ENCODE data around the gene APEX2.
"Not testable (repeated sequence)": the region's sequence is repeated elsewhere in the genome, so short reads cannot be mapped to it uniquely, and the experiment has no call there.

APEX2 gene, protein sequence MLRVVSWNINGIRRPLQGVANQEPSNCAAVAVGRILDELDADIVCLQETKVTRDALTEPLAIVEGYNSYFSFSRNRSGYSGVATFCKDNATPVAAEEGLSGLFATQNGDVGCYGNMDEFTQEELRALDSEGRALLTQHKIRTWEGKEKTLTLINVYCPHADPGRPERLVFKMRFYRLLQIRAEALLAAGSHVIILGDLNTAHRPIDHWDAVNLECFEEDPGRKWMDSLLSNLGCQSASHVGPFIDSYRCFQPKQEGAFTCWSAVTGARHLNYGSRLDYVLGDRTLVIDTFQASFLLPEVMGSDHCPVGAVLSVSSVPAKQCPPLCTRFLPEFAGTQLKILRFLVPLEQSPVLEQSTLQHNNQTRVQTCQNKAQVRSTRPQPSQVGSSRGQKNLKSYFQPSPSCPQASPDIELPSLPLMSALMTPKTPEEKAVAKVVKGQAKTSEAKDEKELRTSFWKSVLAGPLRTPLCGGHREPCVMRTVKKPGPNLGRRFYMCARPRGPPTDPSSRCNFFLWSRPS
- total RNA-seq: 9.4 to 34.9 (median 26.7) reads per million in 9 experiments

DNA sequence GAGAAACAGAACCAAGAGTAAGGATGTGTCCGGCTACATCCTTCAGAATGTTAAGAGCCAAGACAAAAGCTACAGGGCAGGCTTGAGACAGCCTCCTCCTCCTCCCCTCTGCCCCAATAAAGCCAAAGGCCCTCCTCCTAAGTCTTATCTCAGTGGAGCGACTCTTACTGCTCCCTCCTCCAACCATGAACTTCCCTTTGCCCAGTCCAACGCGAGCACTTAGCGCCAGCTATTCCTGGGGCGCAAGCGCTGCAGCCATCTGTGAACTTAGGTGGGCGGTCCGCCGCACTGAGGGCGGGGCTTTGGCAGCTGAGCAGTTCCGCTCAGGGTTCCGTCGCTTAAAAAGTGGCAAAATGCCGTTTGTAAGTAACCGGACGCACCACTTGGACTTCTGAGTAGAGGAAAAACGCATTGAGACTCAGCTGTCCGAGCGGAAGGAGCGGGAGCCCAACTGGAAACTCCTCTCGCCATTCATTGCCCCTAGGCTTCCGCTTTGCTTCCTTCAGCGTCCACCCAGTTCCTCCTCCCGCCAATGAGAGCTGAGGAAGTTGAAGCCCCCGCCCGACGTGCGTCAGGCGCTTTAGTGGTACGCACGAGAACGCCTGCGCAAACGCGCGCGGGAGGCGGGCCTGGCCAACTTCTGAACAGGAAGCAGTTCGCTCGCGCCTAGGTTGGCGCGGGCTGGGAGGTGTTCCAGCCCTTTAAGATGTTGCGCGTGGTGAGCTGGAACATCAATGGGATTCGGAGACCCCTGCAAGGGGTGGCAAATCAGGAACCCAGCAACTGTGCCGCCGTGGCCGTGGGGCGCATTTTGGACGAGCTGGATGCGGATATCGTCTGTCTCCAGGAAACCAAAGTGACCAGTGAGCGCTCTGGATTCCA is at the start of gene APEX2:
Gene APEX2, plus strand, starts transcription at position 647 of the 882 bp plus-strand sequence. Its CDS starts 60 bp downstream, at position 707.
- peaks cover 11% of the 10 kb centered on the region for H3K36me3 Mint-ChIP-seq (ENCODE audit: insufficient read depth)
- H3K27me3 Mint-ChIP-seq: no peaks in the 10 kb centered on the region
- H3K9me3 Mint-ChIP-seq: no peaks in the 10 kb centered on the region
- peak; percentile 95 for ATAC-seq (replicated peaks)
- peak within 1 kb of the TSS; percentile 96 to 97 for H3K27ac Mint-ChIP-seq
- H3K4me1 Mint-ChIP-seq (ENCODE audit: low read depth in 2 of 2): peaks cover 19 to 28% of the 10 kb centered on the region in 2 donors
- H3K4me3 Mint-ChIP-seq: peak within 1 kb of the TSS; percentile 95
- DNase-seq: peak; percentile 79 to 81 (median 81)

DNA sequence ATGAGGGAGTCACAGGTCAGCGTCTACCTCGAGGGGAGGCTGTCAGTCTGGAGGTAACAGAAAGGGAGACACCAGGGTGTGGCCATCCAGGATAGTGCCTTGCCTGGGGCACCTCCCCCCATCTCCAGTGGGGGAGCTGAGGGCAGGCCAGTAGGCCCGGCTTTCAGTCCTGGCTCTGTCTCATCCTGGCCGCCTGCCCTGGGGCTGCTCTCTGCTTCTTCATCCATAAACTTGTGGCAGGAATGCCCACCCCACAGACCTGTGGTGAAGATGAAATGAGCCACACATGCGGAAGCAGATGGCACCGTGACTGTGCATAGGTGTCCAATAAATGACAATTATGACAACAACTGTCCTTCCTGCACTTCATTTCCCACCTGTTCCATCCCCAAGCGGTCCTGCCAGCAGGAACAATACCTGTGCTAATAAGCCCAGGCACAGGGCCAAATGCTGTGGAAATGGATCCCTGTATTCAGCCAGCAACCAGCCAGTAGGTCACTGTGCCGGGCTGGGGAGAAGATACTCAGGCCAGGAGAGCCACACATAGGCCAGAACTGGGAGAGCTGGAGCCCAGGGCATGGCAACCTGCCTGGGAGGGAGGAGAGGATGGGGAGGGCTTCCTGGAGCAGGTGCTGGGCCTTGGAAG is 49.3 kb upstream of the APEX2 start:
- Mint-ChIP-seq H3K9me3 (no peaks in the 10 kb centered on the region), H3K4me1 (ENCODE audit: low read depth in 2 of 2) (no peaks in the 10 kb centered on the region), H3K27me3 (no peaks in the 10 kb centered on the region), H3K27ac (no peak overlapping the region), H3K4me3 (no peak overlapping the region), H3K36me3 (ENCODE audit: insufficient read depth) (no peaks in the 10 kb centered on the region)
- DNase-seq: no peak
- ATAC-seq (replicated peaks): no peak

DNA sequence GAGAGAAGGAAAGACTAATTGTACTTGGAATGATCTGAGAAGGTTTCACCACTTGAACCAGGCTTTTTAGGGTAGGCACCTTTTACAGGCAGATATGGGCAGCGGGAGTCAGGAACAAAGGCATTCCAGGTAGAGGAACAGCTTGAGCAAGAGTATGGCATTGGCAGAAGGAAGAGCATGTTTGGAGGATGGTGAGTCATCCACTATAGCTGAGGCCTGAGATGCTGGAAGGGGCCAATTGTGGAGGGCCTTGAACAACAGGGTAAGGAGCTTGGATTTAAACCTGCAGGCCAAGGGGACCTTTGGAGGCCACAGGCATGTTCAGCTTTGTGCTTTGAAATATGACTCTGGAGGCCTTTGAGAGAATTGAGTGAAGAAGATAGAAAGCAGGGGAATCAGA is 38.4 kb upstream of the APEX2 start:
- H3K27ac Mint-ChIP-seq: no peak overlapping the region
- ATAC-seq (replicated peaks): no peak
- H3K4me1 Mint-ChIP-seq (ENCODE audit: low read depth in 2 of 2): peaks cover 4 to 6% of the 10 kb centered on the region in 2 donors
- peaks cover 0 to 5% of the 10 kb centered on the region in 2 donors for H3K27me3 Mint-ChIP-seq
- H3K4me3 Mint-ChIP-seq: no peak overlapping the region
- peaks cover 4% of the 10 kb centered on the region for H3K36me3 Mint-ChIP-seq (ENCODE audit: insufficient read depth)
- no peaks in the 10 kb centered on the region for H3K9me3 Mint-ChIP-seq
- DNase-seq: no peak

DNA sequence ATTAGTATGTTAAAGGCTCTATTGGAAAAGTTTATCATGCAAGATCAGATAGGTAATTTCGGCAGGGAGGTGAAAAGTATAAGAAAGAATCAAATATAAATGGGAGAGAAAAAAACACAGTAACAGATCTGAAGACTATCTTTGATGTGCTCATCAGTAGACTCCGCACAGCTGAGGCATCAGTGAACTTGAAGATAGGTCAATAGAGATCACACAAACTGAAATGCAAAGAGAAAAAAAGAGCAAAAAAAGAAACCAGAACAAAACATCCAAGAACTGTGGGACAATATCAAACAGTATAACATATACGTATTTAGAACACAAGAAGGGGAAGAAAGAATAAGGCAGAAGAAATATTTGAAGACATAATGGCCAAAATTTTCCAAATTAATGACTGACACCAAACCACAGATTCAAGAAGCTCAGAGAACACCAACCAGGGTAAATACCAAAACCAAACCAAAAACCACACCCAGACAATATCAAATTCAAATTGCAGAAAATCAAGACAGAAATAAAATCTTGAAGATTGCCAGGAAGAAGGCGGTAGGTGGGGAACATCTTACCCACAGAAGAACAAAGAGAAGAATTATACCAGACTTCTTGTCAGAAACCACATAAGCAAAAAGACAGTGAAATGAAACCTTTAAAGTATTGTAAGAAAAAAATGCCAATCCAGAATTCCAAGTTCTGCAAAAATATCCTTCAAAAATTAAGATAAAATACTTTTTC is 35.2 kb upstream of the APEX2 start:
- DNase-seq (no peak), ATAC-seq (replicated peaks) (no peak)
- Mint-ChIP-seq H3K36me3 (ENCODE audit: insufficient read depth) (peaks cover 4% of the 10 kb centered on the region), H3K27ac (no peak overlapping the region), H3K9me3 (no peaks in the 10 kb centered on the region), H3K27me3 (no peaks in the 10 kb centered on the region), H3K4me3 (no peak overlapping the region), H3K4me1 (ENCODE audit: low read depth in 2 of 2) (peaks cover 4 to 6% of the 10 kb centered on the region in 2 donors)

DNA sequence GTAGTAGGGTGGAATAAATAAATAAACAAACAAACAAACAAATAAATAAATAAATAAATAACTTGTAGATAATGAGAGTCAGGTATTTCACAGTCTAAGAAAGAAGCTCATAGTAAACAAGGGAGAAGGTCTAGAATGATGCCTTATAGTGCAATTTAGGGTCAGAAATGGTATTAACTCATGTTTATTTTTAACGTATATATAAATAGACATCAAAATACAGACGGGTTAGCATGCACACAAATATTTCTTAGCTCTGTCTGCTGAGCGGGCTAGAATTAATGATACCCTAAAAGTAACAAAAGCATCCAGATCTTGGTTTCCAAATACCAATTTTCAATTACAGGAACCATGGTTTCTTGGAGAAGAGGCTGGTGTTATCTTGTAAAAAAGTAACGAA is 22.8 kb upstream of the APEX2 start:
- DNase-seq (no peak), ATAC-seq (replicated peaks) (no peak)
- Mint-ChIP-seq H3K9me3 (no peaks in the 10 kb centered on the region), H3K4me1 (ENCODE audit: low read depth in 2 of 2) (no peaks in the 10 kb centered on the region), H3K4me3 (no peak overlapping the region), H3K27ac (no peak overlapping the region), H3K27me3 (peaks cover 0 to 6% of the 10 kb centered on the region in 2 donors), H3K36me3 (ENCODE audit: insufficient read depth) (no peaks in the 10 kb centered on the region)

DNA sequence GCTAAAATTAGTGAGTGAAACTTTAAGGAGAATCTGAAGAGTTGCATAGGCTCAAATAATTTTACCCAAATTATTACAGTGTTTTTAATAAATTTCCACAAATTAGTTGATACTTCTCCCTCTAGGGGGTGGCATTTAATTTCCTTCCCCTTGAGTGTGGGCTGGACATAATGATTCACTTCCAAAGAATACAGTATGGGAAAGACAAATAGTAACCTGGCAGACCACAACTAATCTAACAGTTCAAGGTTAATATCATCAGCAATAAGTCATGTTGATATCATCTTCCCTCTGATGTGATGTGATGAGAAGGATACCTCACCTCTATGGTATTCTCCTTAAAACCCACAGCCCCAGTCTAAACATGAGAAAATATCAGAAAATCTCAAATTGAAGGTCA is 21.7 kb upstream of the APEX2 start:
- Mint-ChIP-seq H3K27me3 (peaks cover 0 to 6% of the 10 kb centered on the region in 2 donors), H3K9me3 (no peaks in the 10 kb centered on the region), H3K36me3 (ENCODE audit: insufficient read depth) (no peaks in the 10 kb centered on the region), H3K4me1 (ENCODE audit: low read depth in 2 of 2) (no peaks in the 10 kb centered on the region), H3K27ac (no peak overlapping the region), H3K4me3 (no peak overlapping the region)
- DNase-seq (no peak), ATAC-seq (replicated peaks) (no peak)

DNA sequence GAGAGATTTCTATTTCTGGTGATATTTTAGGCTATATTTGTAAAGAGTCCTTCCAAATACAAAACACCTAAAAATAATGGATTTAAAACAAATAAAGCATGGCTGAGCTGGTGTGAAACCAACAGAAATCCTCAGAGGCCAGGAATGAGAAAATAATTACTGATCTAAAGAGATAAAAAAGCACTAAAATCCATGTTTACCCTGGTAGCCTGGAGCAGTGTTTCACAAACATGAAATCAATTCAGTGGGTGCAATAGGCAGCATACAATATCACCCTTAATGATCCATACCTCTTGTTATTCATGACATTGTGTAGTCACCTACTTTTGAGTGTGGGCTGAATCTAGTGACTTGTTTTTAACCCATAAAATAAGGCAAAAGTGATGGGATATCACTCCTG is 20.7 kb upstream of the APEX2 start:
- ATAC-seq (replicated peaks) (no peak), DNase-seq (no peak)
- Mint-ChIP-seq H3K4me1 (ENCODE audit: low read depth in 2 of 2) (no peaks in the 10 kb centered on the region), H3K27ac (no peak overlapping the region), H3K4me3 (no peak overlapping the region), H3K36me3 (ENCODE audit: insufficient read depth) (no peaks in the 10 kb centered on the region), H3K27me3 (peaks cover 0 to 1% of the 10 kb centered on the region in 2 donors), H3K9me3 (no peaks in the 10 kb centered on the region)

DNA sequence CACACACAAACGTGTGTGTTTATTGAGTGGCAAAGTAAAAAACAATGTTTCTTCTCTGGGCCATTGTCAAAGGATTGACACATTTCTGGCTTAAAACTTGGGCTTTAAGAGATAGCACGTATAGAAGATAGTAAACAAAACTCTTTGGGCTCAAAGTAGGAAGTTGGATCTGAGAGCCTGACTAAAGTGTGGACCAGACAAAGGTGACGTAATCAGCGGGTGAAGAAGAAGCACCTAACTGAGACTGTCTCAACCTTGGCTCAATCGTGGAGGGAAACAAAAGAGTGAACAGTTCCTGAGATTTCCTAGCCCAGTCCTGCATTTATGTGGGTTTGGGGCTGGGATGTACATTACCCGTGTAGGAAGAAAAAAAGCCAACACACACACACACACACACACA is 19.8 kb upstream of the APEX2 start:
- Mint-ChIP-seq H3K4me3 (no peak overlapping the region), H3K36me3 (ENCODE audit: insufficient read depth) (no peaks in the 10 kb centered on the region), H3K27me3 (no peaks in the 10 kb centered on the region), H3K4me1 (ENCODE audit: low read depth in 2 of 2) (no peaks in the 10 kb centered on the region), H3K27ac (no peak overlapping the region), H3K9me3 (no peaks in the 10 kb centered on the region)
- DNase-seq (no peak), ATAC-seq (replicated peaks) (no peak)

DNA sequence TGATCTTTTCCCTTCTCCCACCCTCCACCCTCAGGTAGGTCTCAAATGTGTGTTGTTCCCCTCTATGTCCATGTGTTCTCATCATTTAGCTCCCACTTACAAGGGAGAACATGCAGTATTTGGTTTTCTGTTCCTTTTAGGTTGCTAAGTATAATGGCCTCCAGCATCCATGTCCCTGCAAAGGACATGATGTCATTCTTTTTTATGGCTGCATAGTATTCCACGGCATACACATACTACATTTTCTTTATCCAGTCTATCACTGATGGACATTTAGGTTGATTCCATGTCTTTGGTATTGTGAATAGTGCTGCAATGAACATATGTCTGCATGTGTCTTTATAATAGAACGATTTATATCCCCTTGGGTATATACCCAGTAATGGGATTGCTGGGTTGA is 16.9 kb upstream of the APEX2 start:
- not testable (repeated sequence) for H3K27ac Mint-ChIP-seq, H3K27me3 Mint-ChIP-seq

DNA sequence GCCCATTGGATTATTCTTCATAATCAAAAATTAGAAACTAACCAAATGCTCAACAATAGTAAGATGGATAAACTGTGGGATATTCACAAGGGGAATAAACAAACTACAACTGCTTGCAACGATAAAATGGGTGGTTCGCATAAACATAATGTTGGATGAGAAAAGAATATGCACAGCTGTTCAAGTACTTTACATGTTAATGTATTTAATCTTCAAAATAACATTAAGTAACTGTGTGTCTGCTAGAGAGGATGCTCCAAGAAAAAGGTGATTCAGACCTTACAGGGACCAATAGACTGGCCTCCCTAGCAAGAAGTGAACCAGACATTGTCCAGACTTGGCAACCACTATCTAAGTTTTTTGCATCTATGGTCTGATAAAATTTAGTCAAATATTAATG is 8.5 kb upstream of the APEX2 start:
- no peak for DNase-seq
- Mint-ChIP-seq H3K27me3 (no peaks in the 10 kb centered on the region), H3K27ac (no peak overlapping the region), H3K36me3 (ENCODE audit: insufficient read depth) (peaks cover 3% of the 10 kb centered on the region), H3K4me3 (no peak overlapping the region), H3K9me3 (no peaks in the 10 kb centered on the region), H3K4me1 (ENCODE audit: low read depth in 2 of 2) (no peaks in the 10 kb centered on the region)
- no peak for ATAC-seq (replicated peaks)

More for the DNA sequence above, 16.9 kb upstream of the APEX2 start:
- ATAC-seq (replicated peaks); H3K4me1 Mint-ChIP-seq (ENCODE audit: low read depth in 2 of 2); H3K36me3 Mint-ChIP-seq (ENCODE audit: insufficient read depth); DNase-seq; H3K9me3 Mint-ChIP-seq; H3K4me3 Mint-ChIP-seq: not testable (repeated sequence)

DNA sequence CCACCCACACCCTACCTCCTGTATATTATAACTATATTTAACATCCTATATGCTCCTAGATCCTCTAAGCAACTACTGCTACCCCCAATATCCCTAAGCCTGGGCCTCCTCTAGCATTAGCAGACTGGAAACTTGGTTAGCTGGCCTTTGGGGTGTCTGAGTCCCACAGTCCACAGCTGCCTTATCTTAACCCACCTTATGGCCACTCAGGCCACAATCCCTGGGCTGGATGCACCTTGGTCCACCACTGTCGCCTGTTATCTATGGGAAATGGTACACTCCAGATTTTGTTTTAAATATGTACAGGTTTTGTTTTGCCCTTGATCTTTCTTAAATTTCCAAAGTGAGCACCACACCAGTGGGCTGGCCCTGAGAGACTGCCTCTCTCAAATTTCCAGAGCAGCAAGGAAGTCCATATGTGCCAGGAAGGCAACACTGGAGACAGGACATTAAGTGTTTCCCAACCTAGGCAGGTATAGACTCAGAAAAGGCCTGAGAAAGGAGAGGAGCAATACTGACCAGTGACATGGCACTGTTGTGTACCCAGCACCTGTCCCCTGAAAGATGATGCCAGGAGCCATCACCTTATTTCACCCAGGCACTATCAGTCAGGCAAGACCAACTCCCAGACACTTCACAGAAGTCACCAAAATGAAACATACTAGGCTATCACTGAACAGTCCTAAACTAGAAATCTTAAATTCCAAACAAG is 7.1 kb upstream of the APEX2 start:
- DNase-seq (no peak), ATAC-seq (replicated peaks) (no peak)
- no peak overlapping the region for H3K27ac Mint-ChIP-seq
- H3K4me1 Mint-ChIP-seq (ENCODE audit: low read depth in 2 of 2): no peaks in the 10 kb centered on the region
- no peak overlapping the region for H3K4me3 Mint-ChIP-seq
- no peaks in the 10 kb centered on the region for H3K27me3 Mint-ChIP-seq
- peaks cover 3% of the 10 kb centered on the region for H3K36me3 Mint-ChIP-seq (ENCODE audit: insufficient read depth)
- no peaks in the 10 kb centered on the region for H3K9me3 Mint-ChIP-seq

DNA sequence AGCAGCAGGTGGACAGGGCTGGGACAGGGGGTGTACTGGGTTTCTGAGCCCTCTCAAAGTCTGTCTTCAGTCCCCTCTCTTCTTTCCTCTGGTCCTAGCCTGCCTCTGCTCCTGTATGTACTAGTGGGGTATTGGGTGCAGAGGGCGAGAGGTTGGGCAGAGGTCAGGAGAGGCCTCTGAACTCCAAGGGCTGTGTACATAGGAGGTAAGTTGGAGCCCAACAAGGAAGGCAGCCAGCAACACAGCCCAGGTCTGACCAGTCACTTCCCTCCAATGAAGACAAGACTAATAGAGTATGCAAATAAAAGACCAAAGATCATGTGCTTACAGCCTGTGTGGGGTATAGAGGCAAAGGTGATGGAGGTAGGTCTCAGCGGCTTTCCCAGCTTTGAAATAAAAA is 6.1 kb upstream of the APEX2 start, which contains the start of gene PFKFB1:
Gene PFKFB1, minus strand, starts transcription at position 90 of the 400 bp plus-strand sequence. CDS start 181 bp downstream, outside the sequence.
- DNase-seq (no peak), ATAC-seq (replicated peaks) (no peak)
- H3K9me3 Mint-ChIP-seq: no peaks in the 10 kb centered on the region
- no peaks in the 10 kb centered on the region for H3K4me1 Mint-ChIP-seq (ENCODE audit: low read depth in 2 of 2)
- peaks cover 3% of the 10 kb centered on the region for H3K36me3 Mint-ChIP-seq (ENCODE audit: insufficient read depth)
- H3K4me3 Mint-ChIP-seq: no peak within 1 kb of the TSS
- peak within 1 kb of the TSS in 1 of 2 donors; percentile 51 for H3K27ac Mint-ChIP-seq
- H3K27me3 Mint-ChIP-seq: no peaks in the 10 kb centered on the region

Measured in effector memory CD8-positive, alpha-beta T cell (primary cell).